IMR-90 (cell line): Measurements from ENCODE around the gene KRT77. TPM values are rescaled to one million over a fixed set of nuclear protein-coding genes. Genes with fewer than 3 reads are reported as not detected.

Source experiments
- ATAC-seq: fragments of 200-7000 bp; cut with Tn5 transposase; 2 replicates; pipeline ENCODE4 v1.9.1; 2020; ENCODE audit warnings: low read depth, mild to moderate bottlenecking, moderate library complexity
- BruUV-seq: library from RNA; stranded (reverse); fragments of 400-500 nt; replicated peaks from 2 replicates; lab custom pipeline; 2021; lab: Mats Ljungman, UMichigan
- CTCF ChIA-PET: fragments of 300-600 bp; formaldehyde crosslinking; extraction: SDS; loops from one replicate; lab custom pipeline; 2021; ENCODE audit warnings: antibody characterized with exemption; lab: Yijun Ruan, JAX
- POLR2A ChIA-PET: fragments of 300-600 bp; sonication (Branson Sonifier 250); formaldehyde crosslinking; loops from one replicate; lab custom pipeline; 2022; ENCODE audit warnings: antibody characterized with exemption; ENCODE audit not compliant: unreplicated experiment; lab: Charles Lee
- DNase-seq: peaks from one replicate; pipeline ENCODE4 v3.0.0; 2013
- H2AFZ ChIP-seq: replicated peaks from 2 replicates; pipeline ENCODE3; 2013; ENCODE audit warnings: low read length, mild to moderate bottlenecking; ENCODE audit not compliant: poor library complexity
- H2AK5ac ChIP-seq: 2 replicates; pipeline ENCODE4 v1.6.1; 2013; ENCODE audit warnings: low read depth, low read length, inconsistent platforms
- H2AK9ac ChIP-seq: replicated peaks from 2 replicates; pipeline ENCODE3; 2013; ENCODE audit warnings: mild to moderate bottlenecking, low read depth, low read length, moderate library complexity; ENCODE audit not compliant: poor library complexity
- H2BK120ac ChIP-seq: 2 replicates; pipeline ENCODE4 v1.6.1; 2013; ENCODE audit warnings: low read depth, low read length, inconsistent platforms
- H2BK15ac ChIP-seq: 3 replicates; pipeline ENCODE4 v1.6.1; 2013; ENCODE audit warnings: low read depth, low read length, inconsistent platforms
- H2BK20ac ChIP-seq: 2 replicates; pipeline ENCODE4 v1.6.1; 2013; ENCODE audit warnings: low read depth, mild to moderate bottlenecking, inconsistent platforms, low read length, moderate library complexity
- H2BK5ac ChIP-seq: 2 replicates; pipeline ENCODE4 v1.6.1; 2013; ENCODE audit warnings: mild to moderate bottlenecking, low read depth, low read length, inconsistent platforms; ENCODE audit not compliant: poor library complexity, severe bottlenecking
- H3K14ac ChIP-seq: replicated peaks from 2 replicates; pipeline ENCODE4 v1.6.1; 2013; ENCODE audit warnings: low read depth, low read length, inconsistent platforms
- H3K18ac ChIP-seq: 2 replicates; pipeline ENCODE4 v1.6.1; 2013; ENCODE audit warnings: low read depth, low read length, control low read depth
- H3K23ac ChIP-seq: 2 replicates; pipeline ENCODE4 v1.6.1; 2013; ENCODE audit warnings: low read depth, low read length, inconsistent platforms
- H3K27ac ChIP-seq: 2 replicates; pipeline ENCODE4 v1.5.1; 2013; ENCODE audit warnings: mild to moderate bottlenecking, control low read depth, low read length; ENCODE audit not compliant: insufficient read depth
- H3K27me3 ChIP-seq: 2 replicates; pipeline ENCODE4 v1.6.1; 2013; ENCODE audit warnings: low read length; ENCODE audit not compliant: control insufficient read depth, insufficient read depth
- H3K36me3 ChIP-seq: 2 replicates; pipeline ENCODE4 v1.6.1; 2013; ENCODE audit warnings: low read length, mixed read lengths; ENCODE audit not compliant: control insufficient read depth, insufficient read depth
- H3K4ac ChIP-seq: 2 replicates; pipeline ENCODE4 v1.6.1; 2013; ENCODE audit warnings: low read depth, low read length, inconsistent platforms
- H3K4me1 ChIP-seq: 2 replicates; pipeline ENCODE4 v1.6.1; 2013; ENCODE audit warnings: low read length, mixed read lengths; ENCODE audit not compliant: control insufficient read depth, insufficient read depth
- H3K4me2 ChIP-seq: 2 replicates; pipeline ENCODE4 v1.6.1; 2013; ENCODE audit warnings: low read depth, mild to moderate bottlenecking, control low read depth, low read length, moderate library complexity
- H3K4me3 ChIP-seq: 2 replicates; pipeline ENCODE4 v1.5.1; 2013; ENCODE audit warnings: low read depth, mild to moderate bottlenecking, control low read depth, low read length, moderate library complexity; ENCODE audit not compliant: insufficient read depth
- H3K56ac ChIP-seq: 2 replicates; pipeline ENCODE4 v1.6.1; 2013; ENCODE audit warnings: low read length, inconsistent platforms; ENCODE audit not compliant: insufficient read depth; ENCODE audit errors: extremely low read depth
- H3K79me1 ChIP-seq, 2 experiments: 2 replicates each; pipeline ENCODE4 v1.6.1; 2013; ENCODE audit warnings: low read length in 2 of 2, inconsistent platforms in 1 of 2, low read depth in 1 of 2
- H3K9ac ChIP-seq: 2 replicates; pipeline ENCODE4 v1.6.1; 2013; ENCODE audit warnings: low read depth, low read length, control low read depth
- H3K9me1 ChIP-seq: 2 replicates; pipeline ENCODE4 v1.6.1; 2013; ENCODE audit warnings: low read length, inconsistent platforms; ENCODE audit not compliant: insufficient read depth
- H3K9me3 ChIP-seq: 2 replicates; pipeline ENCODE4 v1.6.1; 2013; ENCODE audit warnings: low read length; ENCODE audit not compliant: control insufficient read depth, insufficient read depth
- H4K20me1 ChIP-seq: 2 replicates; pipeline ENCODE4 v1.6.1; 2013; ENCODE audit warnings: low read length, inconsistent platforms; ENCODE audit not compliant: insufficient read depth
- H4K5ac ChIP-seq: 2 replicates; pipeline ENCODE4 v1.6.1; 2013; ENCODE audit warnings: mild to moderate bottlenecking, low read depth, low read length, control low read depth
- H4K8ac ChIP-seq, 2 experiments: 2 replicates each; pipeline ENCODE4 v1.6.1; 2013; ENCODE audit warnings: low read depth in 2 of 2, low read length in 2 of 2, control low read depth in 1 of 2, inconsistent platforms in 1 of 2
- H4K91ac ChIP-seq: 2 replicates; pipeline ENCODE4 v1.6.1; 2013; ENCODE audit warnings: low read depth, low read length, inconsistent platforms; ENCODE audit not compliant: insufficient read depth
- BHLHE40 ChIP-seq: fragments of 150-350 bp; IDR thresholded peaks from 2 replicates; pipeline ENCODE4 v1.6.1; 2016; ENCODE audit warnings: mild to moderate bottlenecking, low read depth, low read length
- CHD1 ChIP-seq: IDR thresholded peaks from 2 replicates; pipeline ENCODE4 v1.6.1; 2012; ENCODE audit warnings: low read depth, low read length, improper control_type of control experiment
- ELK1 ChIP-seq: fragments of 150-350 bp; IDR thresholded peaks from 2 replicates; pipeline ENCODE4 v1.6.1; 2016; ENCODE audit warnings: low read depth, mild to moderate bottlenecking, low read length, moderate library complexity, borderline replicate concordance
- FOS ChIP-seq: fragments of 150-350 bp; IDR thresholded peaks from 2 replicates; pipeline ENCODE4 v1.6.1; 2016; ENCODE audit warnings: low read depth, low read length
- MAFK ChIP-seq: IDR thresholded peaks from 2 replicates; pipeline ENCODE4 v1.6.1; 2012; ENCODE audit warnings: low read depth, low read length, improper control_type of control experiment
- MAZ ChIP-seq: IDR thresholded peaks from 2 replicates; pipeline ENCODE4 v1.6.1; 2012; ENCODE audit warnings: low read depth, mild to moderate bottlenecking, low read length, improper control_type of control experiment, moderate library complexity, borderline replicate concordance
- MXI1 ChIP-seq: IDR thresholded peaks from 2 replicates; pipeline ENCODE4 v1.6.1; 2012; ENCODE audit warnings: low read depth, mild to moderate bottlenecking, low read length, moderate library complexity, borderline replicate concordance
- NFE2L2 ChIP-seq: fragments of 150-350 bp; IDR thresholded peaks from 2 replicates; pipeline ENCODE4 v1.6.1; 2016; ENCODE audit warnings: low read depth, mild to moderate bottlenecking, low read length
- POLR2A ChIP-seq: IDR thresholded peaks from 2 replicates; pipeline ENCODE4 v1.6.1; 2012; ENCODE audit warnings: mild to moderate bottlenecking, low read depth, low read length
- RAD21 ChIP-seq: IDR thresholded peaks from 2 replicates; pipeline ENCODE4 v1.6.1; 2012; ENCODE audit warnings: low read length, improper control_type of control experiment
- RCOR1 ChIP-seq: IDR thresholded peaks from 2 replicates; pipeline ENCODE4 v1.6.1; 2012; ENCODE audit warnings: mild to moderate bottlenecking, low read length, improper control_type of control experiment; ENCODE audit not compliant: insufficient replicate concordance
- RFX5 ChIP-seq: IDR thresholded peaks from 2 replicates; pipeline ENCODE4 v1.8.0; 2012; ENCODE audit warnings: low read depth, mild to moderate bottlenecking, low read length, moderate library complexity
- WGBS, 2 experiments: methylation state at CpG; one replicate each; pipeline versions ENCODE4 v1.1.5 to v1.1.7; 2013; ENCODE audit warnings: missing lambda C conversion rate in 2 of 2; ENCODE audit not compliant: insufficient read length in 1 of 2; ENCODE audit errors: extremely low coverage in 2 of 2; 5-methylcytosine and 5-hydroxymethylcytosine counted together
- dilution Hi-C: fragments of 300-500 bp; cut with HindIII; formaldehyde crosslinking; loops from one replicate; pipeline ENCODE4 v1.14.3; 2018; ENCODE audit warnings: low sequenced_read_pairs; ENCODE audit not compliant: unreplicated experiment
- in situ Hi-C: fragments of 300-500 bp; cut with MboI; formaldehyde crosslinking; loops from 3 replicates; pipeline ENCODE4 v1.14.3; 2019; ENCODE audit warnings: low sequenced_read_pairs, inconsistent platforms, mixed read lengths
- intact Hi-C: fragments of 100-400 bp; cut with micrococcal nuclease; formaldehyde crosslinking; loops from 2 replicates; pipeline ENCODE4 v1.10.0; 2022
- polyA plus RNA-seq, 3 experiments: library from polyadenylated mRNA; depleted of rRNA; stranded (reverse); fragments of >200 nt; gene quantifications; 2 replicates each; pipeline ENCODE4 v1.2.3, GENCODE V29; 2012; ENCODE audit warnings: low replicate concordance in 1 of 3
- total RNA-seq: library from RNA; depleted of rRNA; stranded (reverse); fragments of >200 nt; gene quantifications from 2 replicates; pipeline ENCODE4 v1.2.3, GENCODE V29; 2012
- TF ChIP-seq, protein P1 (sequence below): fragments of 150-350 bp; IDR thresholded peaks from 2 replicates; pipeline ENCODE4 v1.6.1; 2017; ENCODE audit warnings: mild to moderate bottlenecking, antibody characterized with exemption, low read length, low read depth
- TF ChIP-seq, protein P2 (sequence below): conservative IDR thresholded peaks from 2 replicates; pipeline ENCODE4 v1.5.1; 2012; ENCODE audit warnings: mild to moderate bottlenecking, low read depth, low read length, improper control_type of control experiment

The KRT77 gene
- total and polyA plus RNA-seq, 2 of the 4 experiments (the other 2 are of a cell fraction): not detected

DNA sequence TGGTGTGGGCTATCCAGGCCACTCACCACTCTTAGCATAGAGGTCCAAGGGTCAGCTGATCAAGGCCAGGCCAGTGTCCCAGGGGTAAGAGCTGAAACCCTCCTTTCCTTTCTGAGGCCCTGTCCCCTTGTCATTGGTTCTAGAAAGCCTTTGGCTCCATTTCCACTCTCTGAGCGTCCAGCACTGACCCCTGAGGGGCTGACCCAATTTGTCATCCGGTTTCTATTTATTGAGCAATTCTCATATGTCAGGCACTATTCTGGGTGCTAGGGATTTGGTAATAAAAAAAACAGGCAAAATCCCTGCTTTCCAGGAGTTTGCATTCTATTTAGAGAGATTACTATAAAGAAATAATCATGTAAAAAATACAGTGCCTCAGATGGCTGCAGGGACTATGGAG is 3.4 kb downstream of the KRT77 start:
- ChIA-PET CTCF (no interaction called here), POLR2A (no interaction called here)
- no peak overlapping the region for H3K4ac ChIP-seq
- no peak overlapping the region for H2BK20ac ChIP-seq
- H3K9me1 ChIP-seq: no peaks in the 10 kb centered on the region; the same call in 1 of the 2 replicates
- H2AK5ac ChIP-seq: no peak overlapping the region
- dilution Hi-C loops (no loop called here), intact Hi-C loops (no loop called here), in situ Hi-C loops (no loop called here)
- H3K79me1 ChIP-seq: no peaks in the 10 kb centered on the region
- H4K8ac ChIP-seq: no peak overlapping the region
- no peak overlapping the region for H3K56ac ChIP-seq
- ATAC-seq: no peak
- no peak for TF ChIP-seq POLR2A
- no peak for TF ChIP-seq MAFK
- no peak for TF ChIP-seq RFX5
- no peak for TF ChIP-seq FOS
- no peak for TF ChIP-seq ELK1
- TF ChIP-seq NFE2L2: no peak
- no peak for TF ChIP-seq MAZ
- TF ChIP-seq, protein P1, sequence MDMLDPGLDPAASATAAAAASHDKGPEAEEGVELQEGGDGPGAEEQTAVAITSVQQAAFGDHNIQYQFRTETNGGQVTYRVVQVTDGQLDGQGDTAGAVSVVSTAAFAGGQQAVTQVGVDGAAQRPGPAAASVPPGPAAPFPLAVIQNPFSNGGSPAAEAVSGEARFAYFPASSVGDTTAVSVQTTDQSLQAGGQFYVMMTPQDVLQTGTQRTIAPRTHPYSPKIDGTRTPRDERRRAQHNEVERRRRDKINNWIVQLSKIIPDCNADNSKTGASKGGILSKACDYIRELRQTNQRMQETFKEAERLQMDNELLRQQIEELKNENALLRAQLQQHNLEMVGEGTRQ: no peak
- no peak for TF ChIP-seq BHLHE40
- TF ChIP-seq RAD21: no peak
- no peak for TF ChIP-seq CHD1
- TF ChIP-seq MXI1: no peak
- no peak for TF ChIP-seq RCOR1
- TF ChIP-seq, protein P2, sequence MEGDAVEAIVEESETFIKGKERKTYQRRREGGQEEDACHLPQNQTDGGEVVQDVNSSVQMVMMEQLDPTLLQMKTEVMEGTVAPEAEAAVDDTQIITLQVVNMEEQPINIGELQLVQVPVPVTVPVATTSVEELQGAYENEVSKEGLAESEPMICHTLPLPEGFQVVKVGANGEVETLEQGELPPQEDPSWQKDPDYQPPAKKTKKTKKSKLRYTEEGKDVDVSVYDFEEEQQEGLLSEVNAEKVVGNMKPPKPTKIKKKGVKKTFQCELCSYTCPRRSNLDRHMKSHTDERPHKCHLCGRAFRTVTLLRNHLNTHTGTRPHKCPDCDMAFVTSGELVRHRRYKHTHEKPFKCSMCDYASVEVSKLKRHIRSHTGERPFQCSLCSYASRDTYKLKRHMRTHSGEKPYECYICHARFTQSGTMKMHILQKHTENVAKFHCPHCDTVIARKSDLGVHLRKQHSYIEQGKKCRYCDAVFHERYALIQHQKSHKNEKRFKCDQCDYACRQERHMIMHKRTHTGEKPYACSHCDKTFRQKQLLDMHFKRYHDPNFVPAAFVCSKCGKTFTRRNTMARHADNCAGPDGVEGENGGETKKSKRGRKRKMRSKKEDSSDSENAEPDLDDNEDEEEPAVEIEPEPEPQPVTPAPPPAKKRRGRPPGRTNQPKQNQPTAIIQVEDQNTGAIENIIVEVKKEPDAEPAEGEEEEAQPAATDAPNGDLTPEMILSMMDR: no peak
- H3K27ac ChIP-seq: no peak overlapping the region
- no peak overlapping the region for H2AFZ ChIP-seq
- no peaks in the 10 kb centered on the region for H3K9me3 ChIP-seq
- no peak overlapping the region for H4K91ac ChIP-seq
- no peak overlapping the region for H3K4me3 ChIP-seq
- DNase-seq: no peak
- no peak overlapping the region for H2BK120ac ChIP-seq
- no peak overlapping the region for H3K4me2 ChIP-seq
- no peak overlapping the region for H3K14ac ChIP-seq
- H2BK15ac ChIP-seq: no peak overlapping the region
- no TSS peak for BruUV-seq
- H2AK9ac ChIP-seq: no peak overlapping the region
- no peak overlapping the region for H3K18ac ChIP-seq
- no peak overlapping the region for H2BK5ac ChIP-seq
- H3K27me3 ChIP-seq: peaks cover 24% of the 10 kb centered on the region
- no peaks in the 10 kb centered on the region for H4K20me1 ChIP-seq
- H3K36me3 ChIP-seq: no peaks in the 10 kb centered on the region
- no peaks in the 10 kb centered on the region for H3K4me1 ChIP-seq
- no peak overlapping the region for H3K23ac ChIP-seq
- no CpG with 5 or more reads among the region's 2 CpGs for WGBS, 2 experiments
- H4K5ac ChIP-seq: no peak overlapping the region
- no peak overlapping the region for H3K9ac ChIP-seq
